ENCODE data around the gene RABGEF1.

- TF ChIP-seq CTCF (IDR thresholded peaks at IDR 0.05) (no peak), POLR2A (IDR thresholded peaks at IDR 0.05) (no peak)
Observed at GRCh38 chr7:66790196-66790595, 49.7 kb downstream of the RABGEF1 start.

Measured in uterus (tissue), 2 donors.